GM15510 (cell line): ENCODE results near the gene SUOX.

Experiments
- POLR2A ChIP-seq: IDR thresholded peaks from 3 replicates; pipeline ENCODE4 v1.6.1; 2011; ENCODE audit warnings: borderline replicate concordance; ENCODE audit not compliant: insufficient read length; ENCODE audit errors: extremely low read depth

The SUOX gene

GRCh38 chr12:55973599-55974307 lies 23.3 kb upstream of the SUOX start, which contains the start of gene RAB5B:
TSS of gene RAB5B (plus strand) at chr12:55974078. CDS start at chr12:55986961, 12,883 bp downstream.
- TF ChIP-seq POLR2A, result peak; percentile 87

- TF ChIP-seq POLR2A, result no peak
These were observed 22.8 kb upstream of the SUOX start for GRCh38 chr12:55974308-55974730.

GRCh38 chr12:55978393-55978792 lies 18.7 kb upstream of the SUOX start:
- no peak for TF ChIP-seq POLR2A

GRCh38 chr12:55979069-55979468 lies 18.0 kb upstream of the SUOX start:
- no peak for TF ChIP-seq POLR2A

GRCh38 chr12:55982319-55982936 lies 14.6 kb upstream of the SUOX start:
- TF ChIP-seq POLR2A, result no peak

- TF ChIP-seq POLR2A, result no peak
These were observed 13.7 kb upstream of the SUOX start for GRCh38 chr12:55983232-55983842.

GRCh38 chr12:55984861-55985260 lies 12.2 kb upstream of the SUOX start:
- TF ChIP-seq POLR2A, result no peak

- TF ChIP-seq POLR2A, result no peak
These were observed 11.7 kb upstream of the SUOX start for GRCh38 chr12:55985341-55985740.

GRCh38 chr12:55991110-55991509 lies 6.0 kb upstream of the SUOX start:
- TF ChIP-seq POLR2A, result no peak

GRCh38 chr12:55993230-55993853 lies 3.7 kb upstream of the SUOX start:
- no peak for TF ChIP-seq POLR2A

GRCh38 chr12:55995366-55995765 lies 1.7 kb upstream of the SUOX start:
- TF ChIP-seq POLR2A, result no peak

- TF ChIP-seq POLR2A, result no peak
These were observed 818 bp upstream of the SUOX start for GRCh38 chr12:55996201-55996714.

GRCh38 chr12:55997535-55997859 lies 421 bp downstream of the SUOX start:
- TF ChIP-seq POLR2A, result no peak

- TF ChIP-seq POLR2A, result no peak
These were observed 4.5 kb downstream of the SUOX start for GRCh38 chr12:56001487-56002100.

- TF ChIP-seq POLR2A, result no peak
These were observed 7.1 kb downstream of the SUOX start for GRCh38 chr12:56004211-56004610.
